ENCODE results near the gene ATP13A2.

The ATP13A2 gene

GRCh38 chr1:17011439-17012307 lies at the start of gene ATP13A2:
Gene ATP13A2, minus strand, starts transcription at chr1:17011928. Its CDS starts 190 bp downstream, at chr1:17011738.
- DNase-seq (ENCODE audit: low spot score) = peak; percentile 91

GRCh38 chr1:17061486-17061885 lies 49.8 kb upstream of the ATP13A2 start:
- DNase-seq (ENCODE audit: low spot score) = no peak

- DNase-seq (ENCODE audit: low spot score) = no peak
These were observed 48.6 kb upstream of the ATP13A2 start for GRCh38 chr1:17060306-17060749.

- peak; percentile 76 for DNase-seq (ENCODE audit: low spot score)
These were observed 47.9 kb upstream of the ATP13A2 start for GRCh38 chr1:17059391-17060305.

GRCh38 chr1:17056551-17056950 lies 44.8 kb upstream of the ATP13A2 start:
- no peak for DNase-seq (ENCODE audit: low spot score)

- no peak for DNase-seq (ENCODE audit: low spot score)
These were observed 44.1 kb upstream of the ATP13A2 start for GRCh38 chr1:17055801-17056200.

GRCh38 chr1:17053685-17054410 lies 42.1 kb upstream of the ATP13A2 start, which contains the start of gene SDHB:
Gene SDHB, minus strand, starts transcription at chr1:17054032. Its CDS starts 13 bp downstream, at chr1:17054019.
- peak; percentile 92 for DNase-seq (ENCODE audit: low spot score)

- no peak for DNase-seq (ENCODE audit: low spot score)
These were observed 41.5 kb upstream of the ATP13A2 start for GRCh38 chr1:17053086-17053684.

- DNase-seq (ENCODE audit: low spot score) = no peak
These were observed 40.9 kb upstream of the ATP13A2 start for GRCh38 chr1:17052641-17053040.

- no peak for DNase-seq (ENCODE audit: low spot score)
These were observed 40.3 kb upstream of the ATP13A2 start for GRCh38 chr1:17052038-17052437.

GRCh38 chr1:17047924-17048323 lies 36.2 kb upstream of the ATP13A2 start:
- DNase-seq (ENCODE audit: low spot score) = no peak

GRCh38 chr1:17046334-17046657 lies 34.6 kb upstream of the ATP13A2 start:
- DNase-seq (ENCODE audit: low spot score) = no peak

GRCh38 chr1:17045634-17046333 lies 34.1 kb upstream of the ATP13A2 start:
- DNase-seq (ENCODE audit: low spot score) = peak; percentile 33

GRCh38 chr1:17045150-17045549 lies 33.4 kb upstream of the ATP13A2 start:
- DNase-seq (ENCODE audit: low spot score) = no peak

- no peak for DNase-seq (ENCODE audit: low spot score)
These were observed 31.9 kb upstream of the ATP13A2 start for GRCh38 chr1:17043676-17044075.

- DNase-seq (ENCODE audit: low spot score) = no peak
These were observed 28.4 kb upstream of the ATP13A2 start for GRCh38 chr1:17040135-17040534.

- no peak for DNase-seq (ENCODE audit: low spot score)
These were observed 27.8 kb upstream of the ATP13A2 start for GRCh38 chr1:17039522-17039921.

GRCh38 chr1:17033481-17033880 lies 21.8 kb upstream of the ATP13A2 start:
- DNase-seq (ENCODE audit: low spot score) = no peak

GRCh38 chr1:17032741-17033140 lies 21.0 kb upstream of the ATP13A2 start:
- DNase-seq (ENCODE audit: low spot score) = no peak

- DNase-seq (ENCODE audit: low spot score) = no peak
These were observed 19.7 kb upstream of the ATP13A2 start for GRCh38 chr1:17031436-17031835.

GRCh38 chr1:17030206-17030605 lies 18.5 kb upstream of the ATP13A2 start:
- DNase-seq (ENCODE audit: low spot score) = no peak

Measured in HuH-7 (cell line).